Anterior cingulate cortex (tissue), 58 donors: ENCODE data around the gene ZFAND3.

Experiments
- DNase-seq, 58 donors: peaks; one replicate each; lab custom pipeline; 2025; lab: John Stamatoyannopoulos, UW

Gene ZFAND3

GRCh38 chr6:37794825-37795224 is 24.7 kb upstream of the ZFAND3 start:
- no peak for DNase-seq

DNA sequence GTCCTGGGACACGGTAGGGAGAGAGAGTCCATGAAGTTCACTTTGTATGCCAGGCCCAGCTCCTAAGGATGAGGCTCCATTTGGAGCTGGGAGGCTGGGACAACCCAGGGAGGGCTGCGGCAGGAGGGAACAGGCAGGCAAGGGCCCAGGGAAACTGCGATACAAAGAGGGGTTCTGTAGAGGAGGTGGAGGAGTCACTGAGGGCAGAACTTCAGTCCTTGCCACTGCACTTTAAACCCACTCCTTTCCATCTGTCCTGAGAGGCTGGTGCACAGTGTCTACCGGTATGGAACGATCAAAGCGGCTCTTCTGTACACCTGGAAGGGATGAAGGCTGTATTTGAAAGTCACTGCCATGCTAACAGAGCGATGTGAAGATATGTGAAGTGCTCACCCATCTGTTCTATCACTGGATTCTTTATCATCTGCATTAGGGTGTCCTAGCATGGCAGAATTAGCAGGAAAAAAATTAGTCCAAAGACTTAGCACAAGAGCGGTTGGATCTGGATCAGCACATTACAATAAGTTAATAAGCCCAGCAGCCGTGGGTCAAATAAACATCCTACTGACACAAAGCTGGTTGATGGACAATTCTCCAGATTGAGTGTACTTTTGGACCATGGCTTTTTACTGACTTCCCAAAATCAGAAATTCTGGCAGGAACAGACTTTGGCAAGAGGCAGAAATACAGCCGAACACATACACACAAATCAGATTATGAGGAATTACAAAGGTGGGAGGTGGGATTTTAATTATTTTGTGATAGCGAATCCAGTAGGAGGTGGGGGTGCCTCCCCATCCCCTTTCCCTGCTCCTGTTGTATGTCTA is 20.9 kb upstream of the ZFAND3 start:
- DNase-seq, result no peak

DNA sequence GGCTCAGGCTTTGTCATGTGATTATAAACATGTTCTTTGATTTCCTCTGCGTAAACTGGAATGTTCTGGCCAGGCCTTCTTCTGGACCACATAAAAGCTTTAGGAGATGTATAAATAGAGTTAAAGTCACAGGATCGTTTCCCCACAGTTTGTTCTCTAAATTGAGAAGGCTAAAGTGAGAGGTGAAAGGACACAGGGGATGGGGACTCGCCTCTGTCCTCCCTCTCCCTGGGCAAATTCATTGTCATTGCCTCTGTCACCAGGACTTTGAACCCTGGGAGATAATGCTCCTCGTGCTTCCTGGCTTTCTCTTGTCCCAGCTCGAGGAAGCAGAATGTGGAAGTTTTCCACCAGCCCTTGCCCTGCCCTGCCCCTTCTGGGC is 20.3 kb upstream of the ZFAND3 start:
- no peak for DNase-seq

DNA sequence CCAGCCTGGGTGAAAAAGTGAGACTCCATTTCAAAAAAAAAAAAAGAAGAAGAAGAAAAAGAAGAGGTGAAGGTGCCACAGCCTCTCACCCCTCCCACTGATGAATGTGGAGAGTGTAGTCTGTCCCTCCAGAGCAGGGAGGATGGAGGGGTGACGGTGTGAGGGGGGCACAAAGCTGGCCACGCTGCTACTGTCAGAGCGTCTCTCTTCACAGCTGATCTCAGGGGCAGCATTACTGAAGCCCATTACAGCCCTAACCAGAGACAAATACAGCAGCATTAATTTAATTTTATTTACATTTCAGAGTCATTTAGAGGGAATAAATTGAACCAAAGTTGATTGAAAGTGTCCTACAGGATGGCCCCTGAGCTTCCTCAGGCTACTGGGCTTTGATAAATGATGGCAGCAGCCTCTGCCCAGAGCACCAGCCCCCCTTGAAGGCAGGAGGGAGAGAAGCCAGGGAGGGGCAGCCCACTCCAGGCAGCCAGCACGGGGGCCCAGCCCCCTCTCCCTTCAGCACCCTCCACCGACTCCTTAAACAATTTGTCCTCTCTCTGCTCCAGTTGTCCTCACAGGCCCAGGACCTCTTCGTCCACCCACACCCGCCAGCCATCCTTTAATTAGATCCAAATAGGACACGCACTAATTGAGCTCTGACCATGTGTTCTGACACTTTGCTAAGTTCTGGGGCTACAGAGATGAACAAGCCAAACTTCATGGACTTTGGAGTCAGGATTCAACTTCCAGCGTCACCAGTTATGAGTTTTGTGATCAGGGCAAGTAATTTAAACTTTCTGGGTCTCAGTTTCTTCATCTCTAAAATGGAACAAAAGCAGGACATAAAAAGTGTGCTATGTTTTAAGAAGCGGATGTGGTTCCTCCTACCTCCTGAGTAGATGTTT is 18.6 kb upstream of the ZFAND3 start:
- no peak for DNase-seq

DNA sequence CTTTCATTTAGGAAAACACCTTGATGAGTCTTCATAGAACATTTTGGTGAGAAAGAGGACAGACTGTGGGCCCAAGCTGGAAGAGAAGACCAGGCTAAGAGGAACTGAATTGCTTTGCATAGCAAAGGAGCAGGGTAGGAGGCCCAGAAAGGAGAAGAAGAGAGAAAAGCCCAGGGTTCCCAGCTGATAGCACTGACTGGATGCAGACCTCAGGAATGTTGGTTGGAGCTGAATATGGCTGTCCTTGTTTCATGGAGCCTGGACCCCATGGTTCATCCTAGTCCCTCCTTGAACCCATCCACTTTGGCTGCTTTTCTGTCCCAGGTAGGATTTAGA is 18.0 kb upstream of the ZFAND3 start:
- DNase-seq, result no peak

DNA sequence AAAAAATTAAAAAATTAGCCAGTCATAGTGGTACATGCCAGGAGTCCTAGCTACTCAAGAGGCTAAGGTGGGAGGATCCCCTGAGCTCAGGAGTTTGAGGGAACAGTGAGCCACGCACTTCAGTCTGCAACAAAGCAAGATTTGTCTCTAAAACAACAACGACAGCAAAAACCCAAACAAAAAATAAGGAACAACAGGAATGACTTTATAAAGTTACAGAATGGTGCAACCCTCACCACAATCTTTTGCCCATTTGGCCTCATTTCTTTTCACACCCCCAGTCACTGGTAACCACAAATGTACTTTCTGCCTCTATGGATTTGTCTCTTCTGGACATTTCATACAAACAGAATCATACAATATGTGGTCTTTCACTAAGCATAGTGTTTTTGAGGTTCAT is 16.7 kb upstream of the ZFAND3 start:
- DNase-seq, result no peak

- DNase-seq, result no peak
Observed at GRCh38 chr6:37804586-37804985, 14.9 kb upstream of the ZFAND3 start.

GRCh38 chr6:37806213-37806612 is 13.3 kb upstream of the ZFAND3 start:
- DNase-seq, result no peak

DNA sequence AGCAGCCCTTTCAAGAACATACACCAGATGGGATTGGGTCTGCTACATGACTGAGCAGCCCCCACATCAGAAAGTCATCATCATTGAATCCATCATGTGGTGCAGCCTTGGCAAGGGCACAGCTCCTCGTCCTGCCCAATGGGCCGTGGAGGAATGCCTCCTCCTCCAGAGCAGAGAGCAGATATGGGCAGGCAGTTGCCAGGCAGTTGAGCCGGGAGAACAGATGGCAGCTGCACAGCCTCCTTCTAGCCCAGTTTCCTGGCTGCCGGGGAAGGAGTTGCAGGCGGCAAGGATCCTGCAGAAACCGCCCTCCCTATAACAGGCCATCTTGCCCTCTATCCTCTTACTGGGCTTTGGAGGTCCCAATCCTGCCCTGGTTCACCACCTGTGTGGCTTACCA is 11.9 kb upstream of the ZFAND3 start:
- DNase-seq, result peak in 50 of 58 donors; percentile 5 to 88 (median 56)

- DNase-seq, result peak in 19 of 58 donors; percentile 2 to 53 (median 16)
Observed at GRCh38 chr6:37809197-37809543, 10.4 kb upstream of the ZFAND3 start.

DNA sequence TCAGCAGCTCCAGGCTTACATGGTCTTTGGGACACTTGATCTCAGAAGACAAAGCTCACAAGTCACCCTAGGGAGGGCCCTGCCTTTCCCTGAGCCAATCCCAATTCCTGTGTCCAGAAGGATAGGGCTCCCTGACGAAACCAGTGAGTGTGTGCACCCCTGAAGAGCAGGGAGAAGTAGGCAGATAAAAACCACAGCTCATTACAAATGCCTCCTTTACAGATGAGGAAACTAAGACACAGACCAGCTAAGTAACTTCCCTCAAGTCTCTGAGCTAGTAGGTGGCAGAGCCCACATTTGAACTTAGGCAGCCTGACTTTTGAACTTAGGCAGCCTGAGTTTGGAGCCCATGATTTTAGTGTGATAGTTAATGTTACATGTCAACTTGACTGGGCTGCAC is 6.7 kb upstream of the ZFAND3 start:
- no peak for DNase-seq

GRCh38 chr6:37814374-37814773 is 5.2 kb upstream of the ZFAND3 start:
- DNase-seq, result no peak

GRCh38 chr6:37816599-37817375 is 2.7 kb upstream of the ZFAND3 start:
- no peak for DNase-seq

DNA sequence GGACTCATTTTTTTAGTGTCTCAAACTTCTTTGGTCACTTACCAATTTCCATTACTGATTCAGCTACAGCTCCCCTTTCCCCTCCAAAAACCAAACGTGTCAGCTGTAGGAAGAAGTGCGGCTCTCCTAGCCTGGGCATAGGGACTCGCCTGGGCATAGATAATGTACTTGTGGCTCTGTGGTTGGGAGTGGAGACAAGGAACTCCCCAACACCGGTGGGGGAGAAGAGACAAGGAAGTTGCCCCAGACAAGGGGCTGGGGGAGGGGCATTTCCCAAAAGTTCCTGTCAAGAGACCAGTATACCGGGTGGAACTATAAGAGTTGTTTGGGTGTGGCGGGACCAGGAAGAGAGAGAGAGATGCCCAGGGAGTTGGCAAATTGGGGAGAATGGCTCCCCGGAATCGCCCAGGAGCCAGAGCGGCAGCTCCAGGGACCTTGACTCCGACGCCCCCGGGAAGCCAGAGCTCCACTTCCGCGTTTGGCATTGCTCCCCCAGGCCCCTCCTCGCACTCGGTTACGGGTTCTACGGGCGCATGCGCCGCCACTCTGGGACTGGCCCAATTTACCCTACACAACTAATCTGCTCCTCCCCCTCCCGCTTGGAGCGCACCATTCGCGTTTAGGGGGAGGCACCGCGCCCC is 871 bp upstream of the ZFAND3 start:
- peak in 57 of 58 donors; percentile 41 to 100 (median 96) for DNase-seq

- DNase-seq, result peak in 33 of 58 donors; percentile 6 to 59 (median 31)
Observed at GRCh38 chr6:37819802-37820717, 533 bp downstream of the ZFAND3 start.

DNA sequence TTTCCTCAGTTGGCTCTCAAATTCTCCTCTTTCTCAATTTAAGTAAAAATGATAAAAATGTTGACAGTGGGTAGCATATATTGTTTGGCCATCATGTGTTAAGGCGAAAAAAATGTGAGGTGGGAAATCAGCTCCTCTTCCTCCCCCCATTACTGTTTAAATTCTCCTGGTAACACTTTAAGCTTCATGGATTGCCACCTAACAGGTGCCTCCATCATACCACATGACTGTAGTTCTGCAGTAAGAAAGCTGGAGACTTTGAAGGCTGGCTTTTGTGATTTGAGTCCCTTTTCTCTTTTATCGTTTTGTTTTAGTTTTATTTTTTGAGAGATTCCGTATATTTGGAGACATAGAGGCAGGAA is 1.2 kb downstream of the ZFAND3 start:
- DNase-seq, result no peak

GRCh38 chr6:37821446-37821845 is 1.9 kb downstream of the ZFAND3 start:
- DNase-seq, result no peak

DNA sequence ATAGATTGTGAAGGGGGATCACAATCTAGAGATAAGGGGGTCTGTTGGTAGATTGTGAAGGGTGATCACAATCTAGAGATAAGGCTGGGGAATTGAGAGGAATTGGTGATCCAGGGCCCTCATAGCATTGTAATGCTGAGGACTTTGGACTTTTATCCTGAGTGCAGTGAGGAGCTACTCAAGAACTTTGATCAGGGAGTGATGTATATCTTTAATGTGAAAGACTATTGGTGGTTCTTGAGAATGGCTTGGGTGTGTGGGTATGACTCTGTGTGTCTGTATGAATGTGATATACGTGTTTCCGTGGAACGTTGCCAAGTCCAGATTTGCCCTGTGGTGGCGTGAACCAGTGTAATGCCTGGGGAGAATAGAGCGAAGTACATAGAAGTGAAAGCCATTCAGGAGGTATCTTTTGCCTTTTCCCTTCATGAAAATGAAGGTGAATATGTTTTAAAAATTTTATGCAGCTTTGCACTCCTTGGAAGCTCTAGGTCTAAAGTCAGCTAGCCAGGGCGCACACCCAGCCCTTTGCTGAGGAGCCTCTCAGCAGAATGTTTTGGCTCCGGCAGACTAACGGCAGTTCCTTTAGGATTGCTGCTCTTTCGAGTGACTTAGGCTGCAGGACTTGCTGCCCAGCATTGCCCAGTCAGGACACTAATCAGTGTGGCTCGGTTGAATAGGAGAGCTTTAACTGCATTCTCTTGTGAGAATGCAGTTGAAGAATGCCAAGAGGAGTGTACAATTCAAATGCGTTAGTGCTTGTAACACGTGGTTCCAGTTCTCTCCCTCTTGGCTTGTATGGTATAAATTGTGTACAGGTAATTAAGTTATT is 3.5 kb downstream of the ZFAND3 start:
- DNase-seq, result peak in 1 of 58 donors; percentile 26

GRCh38 chr6:37824170-37824569 is 4.6 kb downstream of the ZFAND3 start:
- DNase-seq, result no peak
